NB4 (cell line): ENCODE data around the gene MAN1A1.

Experiments used
- DNase-seq: peaks from one replicate; pipeline ENCODE4 v3.0.0; 2010; ENCODE audit warnings: low read depth
- H3K4me3 ChIP-seq: one replicate; pipeline ENCODE4 v1.5.1; 2011; ENCODE audit warnings: mild to moderate bottlenecking, low read depth, low read length, moderate library complexity
- CTCF ChIP-seq: IDR thresholded peaks from one replicate; pipeline ENCODE4 v1.5.1; 2012; ENCODE audit warnings: low read depth, low read length
- MAX ChIP-seq: IDR thresholded peaks from 2 replicates; pipeline ENCODE4 v1.6.1; 2011; ENCODE audit warnings: low read depth, low read length
- MYC ChIP-seq: IDR thresholded peaks from 2 replicates; pipeline ENCODE4 v1.6.1; 2011; ENCODE audit warnings: low read depth, low read length
- POLR2A ChIP-seq: IDR thresholded peaks from 2 replicates; pipeline ENCODE4 v1.6.1; 2011; ENCODE audit warnings: mild to moderate bottlenecking; ENCODE audit not compliant: insufficient read length; ENCODE audit errors: extremely low read depth

MAN1A1 gene

GRCh38 chr6:119193707-119194106, 155.9 kb downstream of the MAN1A1 start:
- no peak overlapping the region for H3K4me3 ChIP-seq
- TF ChIP-seq CTCF (no peak), MAX (no peak), MYC (no peak), POLR2A (no peak)
- DNase-seq, result no peak

DNA sequence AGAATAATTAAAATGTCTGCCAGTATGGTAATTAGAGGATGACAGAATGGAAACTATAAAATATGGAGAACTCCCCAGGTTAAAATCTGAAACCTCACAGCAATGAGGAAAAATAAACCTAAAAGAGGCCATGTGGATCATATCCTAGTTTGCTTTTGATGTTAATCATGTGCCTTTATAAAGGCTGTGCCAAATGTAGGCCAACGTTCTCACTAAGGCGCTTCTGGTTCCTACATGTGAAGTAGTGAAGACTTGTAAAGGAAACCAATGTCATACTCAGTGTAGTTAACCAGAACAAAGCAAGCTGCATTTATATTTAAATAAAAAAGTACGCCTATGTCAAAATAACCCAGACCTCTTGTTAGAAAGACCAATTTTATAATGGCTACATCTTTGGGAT, 157.4 kb downstream of the MAN1A1 start:
- no peak for DNase-seq
- no peak overlapping the region for H3K4me3 ChIP-seq
- TF ChIP-seq CTCF (no peak), POLR2A (no peak), MYC (no peak), MAX (no peak)

DNA sequence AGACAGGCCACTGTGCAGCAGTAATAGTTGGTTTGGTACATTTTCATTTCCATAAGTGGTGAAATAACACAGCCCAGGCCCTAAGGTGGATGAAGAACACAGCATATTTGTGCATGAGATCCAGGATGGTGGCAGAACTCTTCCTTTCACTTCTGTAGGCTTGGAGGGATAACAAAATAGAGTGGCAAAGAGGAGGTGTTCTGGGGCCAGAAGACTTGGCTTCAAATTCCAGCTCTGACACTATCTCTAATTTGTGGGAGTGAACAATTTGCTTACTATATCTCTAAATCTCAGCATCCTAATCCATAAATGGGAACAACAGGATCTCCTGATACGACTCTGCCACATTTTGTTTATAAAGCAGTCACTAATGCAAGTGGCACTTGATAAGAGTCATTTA, 159.4 kb downstream of the MAN1A1 start:
- no peak for DNase-seq
- TF ChIP-seq CTCF, result no peak
- no peak for TF ChIP-seq MAX
- TF ChIP-seq MYC, result no peak
- no peak for TF ChIP-seq POLR2A
- no peak overlapping the region for H3K4me3 ChIP-seq

DNA sequence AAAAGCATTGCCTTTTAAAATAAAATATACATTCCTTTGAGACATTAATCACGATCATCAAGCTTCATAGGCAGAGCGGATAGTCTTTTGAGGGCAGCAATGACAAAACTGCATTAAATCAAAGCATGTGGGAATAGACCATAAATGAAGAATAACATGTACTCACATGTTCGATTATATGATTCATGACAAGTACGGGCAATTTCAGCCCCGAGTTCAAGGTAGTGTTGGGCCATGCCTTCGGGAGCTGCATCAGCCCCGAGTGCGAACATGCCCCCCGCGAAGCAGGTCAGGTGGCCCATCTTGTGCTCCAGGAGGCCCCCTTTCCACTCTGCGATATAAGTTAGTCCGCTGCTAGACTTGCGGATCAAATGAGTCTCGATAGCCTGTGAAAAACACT, 160.1 kb downstream of the MAN1A1 start:
- DNase-seq, result no peak
- no peak overlapping the region for H3K4me3 ChIP-seq
- TF ChIP-seq CTCF (no peak), MYC (no peak), MAX (no peak), POLR2A (no peak)

DNA sequence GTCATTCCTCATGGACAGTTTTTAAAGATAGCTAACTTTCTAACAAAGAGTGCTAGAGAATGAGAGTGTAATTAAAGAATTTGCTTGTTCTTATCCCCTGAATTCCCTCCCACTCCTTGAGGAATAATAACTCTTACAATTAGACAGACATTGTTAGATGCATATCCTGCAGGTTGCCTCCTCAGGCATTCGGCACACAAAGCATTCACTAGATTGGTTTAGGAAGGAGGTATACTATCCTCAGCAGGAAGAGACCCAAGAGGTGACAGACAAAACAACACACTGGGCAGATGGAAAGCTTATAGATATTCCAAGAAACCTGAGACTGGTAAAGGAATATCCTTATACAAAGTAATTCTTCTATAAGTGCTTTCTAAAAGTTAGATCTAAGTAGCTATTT, 162.0 kb downstream of the MAN1A1 start:
- no peak for DNase-seq
- no peak overlapping the region for H3K4me3 ChIP-seq
- TF ChIP-seq MAX (no peak), MYC (no peak), POLR2A (no peak), CTCF (no peak)

- TF ChIP-seq CTCF (no peak), POLR2A (no peak), MAX (no peak), MYC (no peak)
- DNase-seq, result no peak
- H3K4me3 ChIP-seq, result no peak overlapping the region
These were observed 163.1 kb downstream of the MAN1A1 start for GRCh38 chr6:119186490-119186889.
